ENCODE data around the gene MTFR1L.

GRCh38 chr1:25867210-25867991, 47.6 kb downstream of the MTFR1L start:
- TF ChIP-seq CTCF (IDR thresholded peaks at IDR 0.05) (no peak), POLR2A (IDR thresholded peaks at IDR 0.05) (no peak)
